HepG2 (cell line): ENCODE measurements around the gene GJB2. TPM values are rescaled to one million over a fixed set of nuclear protein-coding genes. Genes with fewer than 3 reads are reported as not detected.

Source experiments
- JARID2 ChIP-seq: sonication (generic); formaldehyde crosslinking; IDR thresholded peaks from 2 replicates; pipeline ENCODE4 v1.8.1; 2023; ENCODE audit warnings: missing genetic modification reagents, inconsistent platforms; ENCODE audit not compliant: insufficient replicate concordance
- MEF2D ChIP-seq: sonication (generic); formaldehyde crosslinking; IDR thresholded peaks from 2 replicates; pipeline ENCODE4 v1.5.1; 2020; ENCODE audit warnings: mild to moderate bottlenecking, missing genetic modification reagents
- MXD4 ChIP-seq: IDR thresholded peaks from 2 replicates; pipeline ENCODE4 v1.6.1; 2016; ENCODE audit warnings: mild to moderate bottlenecking, missing biosample characterization, missing genetic modification reagents
- ONECUT2 ChIP-seq: sonication (generic); formaldehyde crosslinking; IDR thresholded peaks from 2 replicates; pipeline ENCODE4 v1.4.0; 2020; ENCODE audit warnings: missing genetic modification reagents
- SP1 ChIP-seq, 2 experiments: fragments of 450-650 bp in 1 of 2; sonication (generic) in 1 of 2; formaldehyde crosslinking in 1 of 2; IDR thresholded peaks; 2 replicates each; pipeline versions ENCODE4 v1.4.0 to v1.6.1; 2016 to 2020; ENCODE audit warnings: missing genetic modification reagents in 1 of 2
- TERF1 ChIP-seq: sonication (generic); formaldehyde crosslinking; IDR thresholded peaks from 2 replicates; pipeline ENCODE4 v1.8.0; 2022; ENCODE audit warnings: mild to moderate bottlenecking, missing genetic modification reagents, moderate library complexity
- YEATS2 ChIP-seq: sonication (generic); formaldehyde crosslinking; IDR thresholded peaks from 2 replicates; pipeline ENCODE4 v1.4.0; 2020; ENCODE audit warnings: missing genetic modification reagents, borderline replicate concordance
- ZBTB1 ChIP-seq: sonication (generic); formaldehyde crosslinking; IDR thresholded peaks from 2 replicates; pipeline ENCODE4 v1.4.0; 2020; ENCODE audit warnings: missing genetic modification reagents, borderline replicate concordance
- ZNF143 ChIP-seq: sonication (generic); formaldehyde crosslinking; IDR thresholded peaks from 2 replicates; pipeline ENCODE4 v1.4.0; 2020; ENCODE audit warnings: missing genetic modification reagents
- ZSCAN22 ChIP-seq: sonication (generic); formaldehyde crosslinking; IDR thresholded peaks from 2 replicates; pipeline ENCODE4 v1.4.0; 2020; ENCODE audit warnings: mild to moderate bottlenecking, missing genetic modification reagents
- polyA plus RNA-seq, 8 experiments: library from polyadenylated mRNA; depleted of rRNA in 3 of 8; stranded (reverse) in 7 of 8; unstranded in 1 of 8; fragments of >200 nt; fragmentation: Illumina TruSeq in 4 of 8; extraction: Trizol in 4 of 8; gene quantifications; 2 replicates each; pipeline versions ENCODE4 v1.2.1 to v1.2.3, GENCODE V29; 2011 to 2016; ENCODE audit warnings: low read depth in 4 of 8, missing spikeins in 1 of 8, mixed read lengths in 1 of 8; ENCODE audit not compliant: insufficient read depth in 1 of 8
- total RNA-seq, 5 experiments: library from RNA; depleted of rRNA; stranded (reverse); fragments of >200 nt; fragmentation: Illumina TruSeq; extraction: Trizol; gene quantifications; 2 replicates each; pipeline ENCODE4 v1.2.3, GENCODE V29; 2016; ENCODE audit warnings: low read depth in 1 of 5
- TF ChIP-seq, protein P1 (sequence below): IDR thresholded peaks from 2 replicates; pipeline ENCODE4 v1.6.1; 2012; ENCODE audit warnings: inconsistent platforms
- TF ChIP-seq, protein P2 (sequence below): sonication (generic); formaldehyde crosslinking; IDR thresholded peaks from 2 replicates; pipeline ENCODE4 v1.8.1; 2023; ENCODE audit warnings: mild to moderate bottlenecking, missing genetic modification reagents

GJB2 gene
- total and polyA plus RNA-seq, 2 of the 13 experiments (the other 11 are each of a cell fraction or from before 2014, with no cell fraction given): 0.15 to 0.18 TPM

DNA sequence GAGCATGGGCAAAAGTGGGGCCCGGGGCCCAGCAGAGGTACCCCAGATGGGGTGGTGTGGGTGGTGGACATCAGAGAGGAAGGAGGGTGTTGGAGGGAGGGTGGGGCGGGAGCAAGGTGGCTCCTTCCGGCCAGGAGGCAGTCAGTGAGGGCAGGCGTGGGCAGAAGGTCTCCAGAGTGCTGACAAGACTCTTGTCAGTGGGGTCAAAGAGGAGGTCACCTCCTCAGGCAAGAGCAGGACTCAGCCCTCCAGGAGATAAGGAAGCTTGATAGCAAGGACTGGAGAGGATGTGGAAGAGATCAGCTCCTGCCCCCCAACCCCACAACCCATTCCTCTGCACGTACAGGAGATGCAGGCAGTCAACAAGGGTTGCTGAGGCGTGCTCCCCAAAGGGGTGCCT is 41.7 kb downstream of the GJB2 start (continued):
- TF ChIP-seq JARID2 (CRISPR knock-in tag): no peak
- TF ChIP-seq YEATS2 (CRISPR knock-in tag): no peak
- TF ChIP-seq MXD4 (CRISPR knock-in tag): no peak
- TF ChIP-seq, protein P1, sequence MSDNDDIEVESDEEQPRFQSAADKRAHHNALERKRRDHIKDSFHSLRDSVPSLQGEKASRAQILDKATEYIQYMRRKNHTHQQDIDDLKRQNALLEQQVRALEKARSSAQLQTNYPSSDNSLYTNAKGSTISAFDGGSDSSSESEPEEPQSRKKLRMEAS: no peak
- TF ChIP-seq ZNF143 (CRISPR knock-in tag): no peak
- no peak for TF ChIP-seq ZSCAN22 (CRISPR knock-in tag)
- TF ChIP-seq SP1 (IDR thresholded peaks at IDR 0.05): no peak
- TF ChIP-seq SP1 (CRISPR knock-in tag; IDR thresholded peaks at IDR 0.05): no peak
- TF ChIP-seq ZBTB1: no peak
- no peak for TF ChIP-seq MEF2D (CRISPR knock-in tag)
- TF ChIP-seq, protein P2, sequence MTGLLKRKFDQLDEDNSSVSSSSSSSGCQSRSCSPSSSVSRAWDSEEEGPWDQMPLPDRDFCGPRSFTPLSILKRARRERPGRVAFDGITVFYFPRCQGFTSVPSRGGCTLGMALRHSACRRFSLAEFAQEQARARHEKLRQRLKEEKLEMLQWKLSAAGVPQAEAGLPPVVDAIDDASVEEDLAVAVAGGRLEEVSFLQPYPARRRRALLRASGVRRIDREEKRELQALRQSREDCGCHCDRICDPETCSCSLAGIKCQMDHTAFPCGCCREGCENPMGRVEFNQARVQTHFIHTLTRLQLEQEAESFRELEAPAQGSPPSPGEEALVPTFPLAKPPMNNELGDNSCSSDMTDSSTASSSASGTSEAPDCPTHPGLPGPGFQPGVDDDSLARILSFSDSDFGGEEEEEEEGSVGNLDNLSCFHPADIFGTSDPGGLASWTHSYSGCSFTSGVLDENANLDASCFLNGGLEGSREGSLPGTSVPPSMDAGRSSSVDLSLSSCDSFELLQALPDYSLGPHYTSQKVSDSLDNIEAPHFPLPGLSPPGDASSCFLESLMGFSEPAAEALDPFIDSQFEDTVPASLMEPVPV: no peak
- no peak for TF ChIP-seq TERF1 (CRISPR knock-in tag)
- no peak for TF ChIP-seq ONECUT2 (CRISPR knock-in tag)
